ENCODE data around the gene ADCY3.
A peak's percentile ranks its signal among the peaks of the same experiment; 100 is the strongest.

Gene ADCY3

GRCh38 chr2:24783641-24784040, 136.4 kb downstream of the ADCY3 start (continued):
- TF ChIP-seq CSRNP3 (CRISPR knock-in tag; IDR thresholded peaks at IDR 0.05) = no peak
- no peak for TF ChIP-seq TSHZ2 (CRISPR knock-in tag; IDR thresholded peaks at IDR 0.05)
- no peak for TF ChIP-seq CSDC2 (CRISPR knock-in tag; IDR thresholded peaks at IDR 0.05)
- TF ChIP-seq OSR1 (CRISPR knock-in tag; IDR thresholded peaks at IDR 0.05) = no peak
- no peak for TF ChIP-seq GLIS3 (CRISPR knock-in tag; IDR thresholded peaks at IDR 0.05)

- no peak for ATAC-seq
Measured at GRCh38 chr2:24779116-24779515, 140.9 kb downstream of the ADCY3 start.

GRCh38 chr2:24774373-24774772, 145.7 kb downstream of the ADCY3 start:
- no peak for TF ChIP-seq TSHZ2 (CRISPR knock-in tag; IDR thresholded peaks at IDR 0.05)
- TF ChIP-seq ZNF565 (CRISPR knock-in tag; conservative IDR thresholded peaks at IDR 0.05; ENCODE audit: low read depth) = no peak
- no peak for TF ChIP-seq PATZ1 (CRISPR knock-in tag; IDR thresholded peaks at IDR 0.05; ENCODE audit: borderline replicate concordance)
- no peak for TF ChIP-seq CREB5 (CRISPR knock-in tag; IDR thresholded peaks at IDR 0.05; ENCODE audit: low read depth)
- TF ChIP-seq ZFP3 (CRISPR knock-in tag; IDR thresholded peaks at IDR 0.05) = no peak
- no peak for TF ChIP-seq ZFP30 (CRISPR knock-in tag; IDR thresholded peaks at IDR 0.05)
- TF ChIP-seq ARNTL (CRISPR knock-in tag; IDR thresholded peaks at IDR 0.05; ENCODE audit: borderline replicate concordance, low read depth) = no peak
- TF ChIP-seq ZNF70 (CRISPR knock-in tag; IDR thresholded peaks at IDR 0.05) = no peak
- no peak for TF ChIP-seq SNAI2 (CRISPR knock-in tag; IDR thresholded peaks at IDR 0.05)
- no peak for TF ChIP-seq RARB (CRISPR knock-in tag; IDR thresholded peaks at IDR 0.05)
- no peak for TF ChIP-seq ZC3H10 (CRISPR knock-in tag; IDR thresholded peaks at IDR 0.05)
- TF ChIP-seq CSRNP3 (CRISPR knock-in tag; IDR thresholded peaks at IDR 0.05) = no peak
- TF ChIP-seq PPARA (CRISPR knock-in tag; IDR thresholded peaks at IDR 0.05; ENCODE audit: borderline replicate concordance) = no peak
- TF ChIP-seq TCF4 (CRISPR knock-in tag; IDR thresholded peaks at IDR 0.05; ENCODE audit: borderline replicate concordance) = no peak
- TF ChIP-seq GLIS3 (CRISPR knock-in tag; IDR thresholded peaks at IDR 0.05) = no peak
- no peak for TF ChIP-seq POU6F1 (CRISPR knock-in tag; IDR thresholded peaks at IDR 0.05; ENCODE audit: borderline replicate concordance, low read depth)
- no peak for TF ChIP-seq ESRRG (CRISPR knock-in tag; IDR thresholded peaks at IDR 0.05)
- TF ChIP-seq TOX (CRISPR knock-in tag; IDR thresholded peaks at IDR 0.05; ENCODE audit: borderline replicate concordance) = no peak
- no peak for TF ChIP-seq CSDC2 (CRISPR knock-in tag; IDR thresholded peaks at IDR 0.05)
- peak; percentile 22; the same call in 1 of the 3 replicates for ATAC-seq

More at GRCh38 chr2:24779116-24779515, 140.9 kb downstream of the ADCY3 start:
- TF ChIP-seq GLIS3 (CRISPR knock-in tag; IDR thresholded peaks at IDR 0.05) (no peak), ESRRG (CRISPR knock-in tag; IDR thresholded peaks at IDR 0.05) (no peak), CREB5 (CRISPR knock-in tag; IDR thresholded peaks at IDR 0.05; ENCODE audit: low read depth) (no peak), CSDC2 (CRISPR knock-in tag; IDR thresholded peaks at IDR 0.05) (no peak)

Measured in SK-N-SH treated with all-trans-retinoic acid at 6 μM for 48 hours (cell line).